Measurements from ENCODE around the gene PLPP4.

Gene PLPP4

GRCh38 chr10:120485946-120486345 lies 28.9 kb downstream of the PLPP4 start:
- TF ChIP-seq, protein P1, sequence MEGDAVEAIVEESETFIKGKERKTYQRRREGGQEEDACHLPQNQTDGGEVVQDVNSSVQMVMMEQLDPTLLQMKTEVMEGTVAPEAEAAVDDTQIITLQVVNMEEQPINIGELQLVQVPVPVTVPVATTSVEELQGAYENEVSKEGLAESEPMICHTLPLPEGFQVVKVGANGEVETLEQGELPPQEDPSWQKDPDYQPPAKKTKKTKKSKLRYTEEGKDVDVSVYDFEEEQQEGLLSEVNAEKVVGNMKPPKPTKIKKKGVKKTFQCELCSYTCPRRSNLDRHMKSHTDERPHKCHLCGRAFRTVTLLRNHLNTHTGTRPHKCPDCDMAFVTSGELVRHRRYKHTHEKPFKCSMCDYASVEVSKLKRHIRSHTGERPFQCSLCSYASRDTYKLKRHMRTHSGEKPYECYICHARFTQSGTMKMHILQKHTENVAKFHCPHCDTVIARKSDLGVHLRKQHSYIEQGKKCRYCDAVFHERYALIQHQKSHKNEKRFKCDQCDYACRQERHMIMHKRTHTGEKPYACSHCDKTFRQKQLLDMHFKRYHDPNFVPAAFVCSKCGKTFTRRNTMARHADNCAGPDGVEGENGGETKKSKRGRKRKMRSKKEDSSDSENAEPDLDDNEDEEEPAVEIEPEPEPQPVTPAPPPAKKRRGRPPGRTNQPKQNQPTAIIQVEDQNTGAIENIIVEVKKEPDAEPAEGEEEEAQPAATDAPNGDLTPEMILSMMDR (IDR thresholded peaks at IDR 0.05; ENCODE audit: low read depth, low read length): no peak
- TF ChIP-seq EZH2phosphoT487 (IDR thresholded peaks at IDR 0.05; ENCODE audit: low read depth): no peak
- no peak overlapping the region for H3K9ac ChIP-seq (ENCODE audit: low read length)
- H2AFZ ChIP-seq (ENCODE audit: low read depth, low read length): no peak overlapping the region
- H3K27me3 ChIP-seq (ENCODE audit: low read depth, low read length): no peaks in the 10 kb centered on the region
- no peaks in the 10 kb centered on the region for H4K20me1 ChIP-seq (ENCODE audit: insufficient read depth, low read length)
- H3K4me1 ChIP-seq (ENCODE audit: low read length): peaks cover 40% of the 10 kb centered on the region
- no peaks in the 10 kb centered on the region for H3K36me3 ChIP-seq (replicated peaks; ENCODE audit: low read depth, low read length)
- H3K9me3 ChIP-seq (ENCODE audit: insufficient read depth, low read length): no peaks in the 10 kb centered on the region
- H3K4me2 ChIP-seq (ENCODE audit: low read length): no peak overlapping the region
- no peaks in the 10 kb centered on the region for H3K79me2 ChIP-seq (ENCODE audit: low read length)
- H3K27ac ChIP-seq (ENCODE audit: low read length): no peak overlapping the region
- no peak overlapping the region for H3K4me3 ChIP-seq (ENCODE audit: low read length)

GRCh38 chr10:120486671-120487205 lies 29.7 kb downstream of the PLPP4 start:
- no peak overlapping the region for H2AFZ ChIP-seq (ENCODE audit: low read depth, low read length)
- H3K4me2 ChIP-seq (ENCODE audit: low read length): no peak overlapping the region
- H3K79me2 ChIP-seq (ENCODE audit: low read length): no peaks in the 10 kb centered on the region
- TF ChIP-seq, protein P1 (IDR thresholded peaks at IDR 0.05; ENCODE audit: low read depth, low read length): no peak
- no peak for TF ChIP-seq EZH2phosphoT487 (IDR thresholded peaks at IDR 0.05; ENCODE audit: low read depth)
- H3K27me3 ChIP-seq (ENCODE audit: low read depth, low read length): no peaks in the 10 kb centered on the region
- H3K9me3 ChIP-seq (ENCODE audit: insufficient read depth, low read length): no peaks in the 10 kb centered on the region
- H3K4me3 ChIP-seq (ENCODE audit: low read length): no peak overlapping the region
- H3K27ac ChIP-seq (ENCODE audit: low read length): no peak overlapping the region
- peaks cover 48% of the 10 kb centered on the region for H3K4me1 ChIP-seq (ENCODE audit: low read length)
- H4K20me1 ChIP-seq (ENCODE audit: insufficient read depth, low read length): no peaks in the 10 kb centered on the region
- no peaks in the 10 kb centered on the region for H3K36me3 ChIP-seq (replicated peaks; ENCODE audit: low read depth, low read length)
- H3K9ac ChIP-seq (ENCODE audit: low read length): no peak overlapping the region

DNA sequence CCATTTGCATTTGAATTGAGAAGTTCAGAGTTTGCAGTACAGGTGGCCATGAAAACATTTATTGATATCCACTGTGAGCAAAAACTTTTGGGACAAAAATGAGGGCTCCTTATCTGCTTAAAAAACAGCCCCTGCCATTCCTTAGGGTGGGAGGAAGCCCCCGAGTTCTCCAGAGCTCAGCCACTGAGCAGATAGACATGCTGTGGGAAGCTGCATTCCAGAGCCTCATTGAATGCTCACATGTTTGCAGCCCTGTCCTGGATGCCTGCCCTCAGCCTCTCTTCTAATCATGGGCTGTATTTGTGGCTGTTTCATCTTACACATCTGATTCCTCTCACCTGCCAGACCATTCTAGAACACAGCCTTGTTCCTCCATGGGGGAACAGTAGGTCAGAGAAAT lies 33.3 kb downstream of the PLPP4 start:
- no peaks in the 10 kb centered on the region for H3K9me3 ChIP-seq (ENCODE audit: insufficient read depth, low read length)
- no peak overlapping the region for H3K9ac ChIP-seq (ENCODE audit: low read length)
- no peak overlapping the region for H3K27ac ChIP-seq (ENCODE audit: low read length)
- H2AFZ ChIP-seq (ENCODE audit: low read depth, low read length): no peak overlapping the region
- TF ChIP-seq, protein P1 (IDR thresholded peaks at IDR 0.05; ENCODE audit: low read depth, low read length): no peak
- no peak for TF ChIP-seq EZH2phosphoT487 (IDR thresholded peaks at IDR 0.05; ENCODE audit: low read depth)
- H3K27me3 ChIP-seq (ENCODE audit: low read depth, low read length): no peaks in the 10 kb centered on the region
- peaks cover 63% of the 10 kb centered on the region for H3K4me1 ChIP-seq (ENCODE audit: low read length)
- H4K20me1 ChIP-seq (ENCODE audit: insufficient read depth, low read length): no peaks in the 10 kb centered on the region
- H3K4me2 ChIP-seq (ENCODE audit: low read length): no peak overlapping the region
- H3K79me2 ChIP-seq (ENCODE audit: low read length): no peaks in the 10 kb centered on the region
- H3K4me3 ChIP-seq (ENCODE audit: low read length): no peak overlapping the region
- no peaks in the 10 kb centered on the region for H3K36me3 ChIP-seq (replicated peaks; ENCODE audit: low read depth, low read length)

DNA sequence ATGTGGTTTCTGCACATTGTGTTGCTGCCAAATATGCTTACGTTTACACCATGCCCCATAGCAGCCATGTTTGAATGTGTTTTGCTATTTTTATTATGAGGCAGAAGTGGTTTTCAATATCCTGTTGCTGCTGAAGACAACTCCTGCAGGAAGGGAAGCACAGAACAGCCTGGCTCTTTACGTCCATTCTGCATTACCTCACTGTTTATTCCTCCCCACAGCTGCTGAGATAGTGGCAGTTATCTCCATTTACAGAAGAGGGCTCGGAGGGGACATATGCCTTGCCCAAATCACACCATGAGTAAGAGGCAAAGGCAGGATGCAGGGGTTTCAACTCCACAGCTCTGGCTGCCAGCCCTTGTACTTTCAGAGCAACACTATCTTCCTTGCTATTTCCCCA lies 35.3 kb downstream of the PLPP4 start:
- Histone ChIP-seq H3K4me2 (ENCODE audit: low read length) (no peak overlapping the region), H3K4me3 (ENCODE audit: low read length) (no peak overlapping the region), H3K27me3 (ENCODE audit: low read depth, low read length) (no peaks in the 10 kb centered on the region), H3K4me1 (ENCODE audit: low read length) (peaks cover 65% of the 10 kb centered on the region), H3K79me2 (ENCODE audit: low read length) (no peaks in the 10 kb centered on the region), H3K9me3 (ENCODE audit: insufficient read depth, low read length) (no peaks in the 10 kb centered on the region), H3K36me3 (replicated peaks; ENCODE audit: low read depth, low read length) (no peaks in the 10 kb centered on the region), H3K9ac (ENCODE audit: low read length) (no peak overlapping the region), H3K27ac (ENCODE audit: low read length) (no peak overlapping the region), H2AFZ (ENCODE audit: low read depth, low read length) (no peak overlapping the region), H4K20me1 (ENCODE audit: insufficient read depth, low read length) (no peaks in the 10 kb centered on the region)
- TF ChIP-seq, protein P1 (IDR thresholded peaks at IDR 0.05; ENCODE audit: low read depth, low read length): no peak
- TF ChIP-seq EZH2phosphoT487 (IDR thresholded peaks at IDR 0.05; ENCODE audit: low read depth): no peak

Measured in OCI-LY3 (cell line).